GM21423 (cell line): ENCODE measurements around the gene STEAP4.

Experiments
- ATAC-seq: cut with Tn5 transposase; IDR thresholded peaks from one replicate; pipeline ENCODE4 v1.9.1; 2021; ENCODE audit warnings: mild to moderate bottlenecking, moderate library complexity; ENCODE audit not compliant: unreplicated experiment

Gene STEAP4

GRCh38 chr7:88306590-88307048 lies at the start of gene STEAP4:
Gene STEAP4 (minus strand): TSS chr7:88306894. CDS start chr7:88284269, 22,625 bp downstream.
- ATAC-seq = no peak

- no peak for ATAC-seq
Observed at GRCh38 chr7:88355011-88355410, 48.3 kb upstream of the STEAP4 start.

- no peak for ATAC-seq
Observed at GRCh38 chr7:88350118-88350517, 43.4 kb upstream of the STEAP4 start.

GRCh38 chr7:88347517-88347916 lies 40.8 kb upstream of the STEAP4 start:
- ATAC-seq = no peak

DNA sequence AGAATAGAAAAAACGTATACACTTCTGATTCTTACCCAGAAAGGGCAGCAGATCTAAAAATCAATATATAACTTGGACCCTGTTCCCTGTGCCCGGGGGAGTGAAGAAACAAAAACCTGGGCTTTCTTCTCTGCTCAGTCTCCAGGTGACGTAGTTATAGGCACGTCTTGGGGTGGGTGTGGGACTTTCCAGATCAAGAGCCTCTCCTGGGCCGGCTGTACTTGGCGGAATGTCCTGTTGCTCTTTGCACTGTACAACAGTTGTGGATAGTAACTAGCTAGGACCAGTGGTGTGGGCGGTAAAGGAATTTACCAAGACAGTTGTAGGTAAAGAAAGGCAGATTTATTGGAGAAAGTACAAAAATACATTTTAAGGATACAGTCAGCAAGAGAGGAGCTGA lies 40.4 kb upstream of the STEAP4 start:
- no peak for ATAC-seq

GRCh38 chr7:88346357-88346756 lies 39.7 kb upstream of the STEAP4 start:
- ATAC-seq = no peak

GRCh38 chr7:88344956-88345832 lies 38.5 kb upstream of the STEAP4 start:
- no peak for ATAC-seq

DNA sequence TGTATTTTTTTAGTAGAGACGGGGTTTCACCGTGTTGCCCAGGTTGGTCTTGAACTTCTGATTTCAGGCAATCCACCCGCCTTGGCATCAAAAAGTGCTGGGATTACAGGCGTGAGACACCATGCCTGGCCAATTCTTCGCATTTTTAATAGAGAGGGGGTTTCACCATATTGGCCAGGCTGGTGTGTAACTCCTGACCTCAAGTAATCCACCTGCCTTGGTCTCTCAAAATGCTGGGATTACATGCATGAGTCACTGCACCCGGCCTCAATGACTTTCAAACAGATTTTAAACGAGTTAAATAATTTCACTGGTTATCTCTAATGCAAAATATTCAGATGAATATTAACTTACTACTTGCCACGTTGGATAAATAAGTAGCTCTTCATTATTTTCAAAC lies 37.6 kb upstream of the STEAP4 start:
- no peak for ATAC-seq

GRCh38 chr7:88339195-88339922 lies 32.7 kb upstream of the STEAP4 start:
- no peak for ATAC-seq

- no peak for ATAC-seq
Observed at GRCh38 chr7:88338503-88338902, 31.8 kb upstream of the STEAP4 start.

GRCh38 chr7:88337572-88337971 lies 30.9 kb upstream of the STEAP4 start:
- ATAC-seq = no peak

DNA sequence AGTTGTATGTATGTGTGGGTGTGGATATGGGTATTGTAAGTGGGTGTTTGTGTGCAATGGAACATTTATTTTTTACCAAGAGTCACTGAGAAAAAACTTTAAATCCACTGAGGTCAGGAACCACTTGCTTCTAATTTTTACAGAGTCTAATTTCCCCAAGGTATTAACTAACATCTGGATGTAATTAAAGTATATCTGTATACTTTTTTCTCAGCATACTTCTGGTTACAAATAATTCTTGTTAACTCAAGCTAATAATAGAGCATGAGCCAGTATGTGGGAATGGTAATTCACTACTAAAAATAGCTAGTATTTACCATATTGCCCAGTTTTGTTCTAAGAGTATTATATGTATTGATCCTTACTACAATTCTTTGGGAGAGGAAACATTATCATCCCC lies 24.6 kb upstream of the STEAP4 start:
- no peak for ATAC-seq

DNA sequence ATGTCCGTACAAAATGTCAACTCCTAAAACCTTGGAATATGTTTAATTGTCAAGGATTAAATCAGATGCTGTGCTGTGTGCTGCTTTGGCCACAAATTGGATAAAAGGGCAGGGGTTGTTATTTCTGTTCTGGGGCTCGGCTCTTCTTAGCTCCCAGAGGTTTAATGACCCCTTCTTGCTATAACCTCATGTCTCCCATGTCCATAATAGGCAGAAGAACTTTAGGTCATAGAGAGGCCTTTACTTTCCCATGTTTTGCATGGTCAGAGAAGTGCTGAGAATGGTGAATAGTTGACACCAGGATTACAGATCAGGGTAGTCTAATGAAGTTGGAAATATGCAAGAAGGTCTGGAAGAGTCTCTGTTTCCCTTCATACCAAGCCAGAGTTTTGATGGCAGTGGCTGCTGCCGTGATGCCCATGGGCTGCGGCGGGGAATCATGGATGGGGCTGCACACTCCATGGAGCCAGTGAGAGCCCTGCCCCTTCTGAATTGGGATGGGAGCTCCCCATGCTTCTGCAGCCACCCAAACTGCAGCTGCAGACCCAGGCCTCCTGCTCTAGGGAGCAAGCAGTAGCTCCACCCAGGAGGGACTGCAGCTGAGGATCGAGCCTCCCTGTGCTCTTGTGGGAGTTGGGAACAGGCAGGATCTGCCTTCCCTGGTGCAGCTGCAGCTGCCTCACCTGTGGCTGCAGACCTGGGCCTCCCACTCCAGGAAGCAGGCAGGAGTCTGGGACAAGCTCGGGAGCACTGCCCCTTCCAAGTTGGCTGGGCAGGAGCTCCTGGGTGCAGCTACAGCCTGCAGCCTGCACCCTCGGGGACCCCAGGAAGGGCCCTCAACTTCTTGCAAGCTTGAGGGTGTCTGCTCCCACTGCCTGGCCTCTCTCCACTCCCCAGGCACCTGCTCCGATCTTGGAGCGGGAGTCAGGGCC lies 23.1 kb upstream of the STEAP4 start:
- no peak for ATAC-seq

GRCh38 chr7:88328787-88329186 lies 22.1 kb upstream of the STEAP4 start:
- no peak for ATAC-seq

DNA sequence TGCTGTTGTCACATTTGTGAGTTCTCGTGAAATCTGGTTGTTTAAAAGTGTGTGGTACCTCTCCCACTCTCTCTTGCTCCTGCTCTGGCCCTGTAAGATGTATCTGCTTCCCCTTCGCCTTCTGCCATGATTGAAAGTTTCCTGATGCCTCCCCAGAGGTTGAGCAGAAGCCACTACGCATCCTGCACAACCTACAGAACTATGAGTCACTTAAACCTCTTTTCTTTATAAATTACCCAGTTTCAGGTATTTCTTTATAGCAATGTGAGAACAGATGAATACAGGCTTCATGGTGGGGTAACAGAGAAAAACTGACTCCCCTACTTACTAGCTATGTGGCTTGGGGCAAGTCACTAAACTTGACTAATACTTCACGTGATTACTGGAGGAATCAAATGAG lies 18.0 kb upstream of the STEAP4 start:
- no peak for ATAC-seq

DNA sequence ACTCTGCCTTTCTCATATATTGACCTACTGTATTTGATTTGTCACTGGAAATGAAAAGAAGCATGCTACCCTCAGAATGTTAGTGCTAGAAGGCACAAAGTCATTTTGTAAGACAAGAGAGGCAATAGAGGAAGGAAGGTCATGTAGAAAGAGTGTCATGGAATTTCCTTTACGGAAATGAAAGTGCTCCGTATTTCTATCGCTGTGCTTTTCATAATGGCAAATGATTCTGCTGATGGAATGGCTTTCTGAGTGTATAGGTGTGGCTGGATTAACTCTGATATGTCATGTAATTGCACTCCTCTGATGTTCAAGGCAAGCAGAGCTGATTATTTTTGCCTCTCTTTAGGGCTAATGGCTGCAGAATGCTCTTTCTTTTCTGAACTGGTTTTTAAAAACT lies 15.5 kb upstream of the STEAP4 start:
- peak; percentile 26 for ATAC-seq

DNA sequence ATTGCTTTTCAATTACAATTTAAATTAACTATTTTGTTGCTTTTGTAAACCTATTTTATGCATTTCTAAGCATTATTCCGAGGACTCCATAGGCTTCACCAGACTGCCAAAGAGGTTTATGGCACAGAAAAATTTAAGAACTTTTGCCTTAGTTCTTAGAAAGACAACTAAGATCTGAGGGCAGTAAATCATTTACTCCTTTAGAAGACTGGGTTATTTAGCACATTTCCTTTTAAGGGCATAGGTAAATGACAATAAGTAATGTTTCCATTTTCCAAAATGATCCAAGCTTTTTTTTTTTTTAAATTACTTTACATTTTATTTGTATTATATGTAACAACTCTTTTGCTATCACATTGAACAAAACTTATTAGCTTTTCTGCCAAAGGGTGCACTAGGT lies 15.0 kb upstream of the STEAP4 start:
- ATAC-seq = peak; percentile 36

DNA sequence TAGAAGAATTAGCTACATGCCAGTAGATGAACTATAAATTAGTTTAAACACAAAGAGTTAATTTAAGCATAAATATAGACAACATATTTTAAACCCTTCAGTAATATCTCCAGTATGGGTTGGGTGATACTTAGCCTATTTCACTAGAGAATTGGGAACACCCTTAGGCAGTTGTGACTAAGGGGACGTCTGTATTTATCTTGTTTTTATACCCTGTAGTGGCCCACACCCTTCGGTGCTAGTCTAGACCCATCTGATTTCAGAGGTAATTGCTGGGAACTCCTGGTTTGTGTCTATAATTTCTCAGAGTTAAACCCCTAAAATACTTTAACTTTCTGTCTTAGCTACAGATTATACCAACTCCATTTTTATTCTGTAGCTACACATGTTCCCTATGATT lies 11.5 kb upstream of the STEAP4 start:
- no peak for ATAC-seq

DNA sequence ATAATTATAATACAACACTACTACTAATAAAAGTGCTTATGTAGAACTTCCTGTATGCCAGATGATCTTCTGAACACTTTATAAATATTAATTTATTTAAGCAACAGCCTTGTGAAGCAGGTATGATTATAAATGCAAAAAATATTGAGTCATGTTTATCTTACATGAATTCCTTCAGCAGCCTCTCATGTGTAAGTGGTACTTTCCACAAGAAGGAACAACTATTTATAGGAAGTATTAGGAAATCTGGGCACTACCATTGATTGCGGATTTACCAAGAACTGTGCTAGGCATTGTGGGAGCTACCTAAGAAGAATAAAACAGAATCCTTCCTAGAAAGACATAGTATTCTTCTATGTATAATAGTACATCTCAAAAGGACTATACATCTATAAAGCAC lies 10.7 kb upstream of the STEAP4 start:
- ATAC-seq = no peak

GRCh38 chr7:88316456-88316855 lies 9.8 kb upstream of the STEAP4 start:
- no peak for ATAC-seq

GRCh38 chr7:88315522-88315921 lies 8.8 kb upstream of the STEAP4 start:
- no peak for ATAC-seq
